C4-2B (cell line): ENCODE data around the gene SEMA6A.

ENCODE experiments used
- ZFX ChIP-seq: fragments of 450-650 bp; IDR thresholded peaks from 2 replicates; pipeline ENCODE4 v1.6.1; 2017
- TF ChIP-seq, protein P1 (sequence below): fragments of 450-650 bp; conservative IDR thresholded peaks from 2 replicates; pipeline ENCODE4 v1.5.1; 2017; ENCODE audit warnings: mild to moderate bottlenecking

DNA sequence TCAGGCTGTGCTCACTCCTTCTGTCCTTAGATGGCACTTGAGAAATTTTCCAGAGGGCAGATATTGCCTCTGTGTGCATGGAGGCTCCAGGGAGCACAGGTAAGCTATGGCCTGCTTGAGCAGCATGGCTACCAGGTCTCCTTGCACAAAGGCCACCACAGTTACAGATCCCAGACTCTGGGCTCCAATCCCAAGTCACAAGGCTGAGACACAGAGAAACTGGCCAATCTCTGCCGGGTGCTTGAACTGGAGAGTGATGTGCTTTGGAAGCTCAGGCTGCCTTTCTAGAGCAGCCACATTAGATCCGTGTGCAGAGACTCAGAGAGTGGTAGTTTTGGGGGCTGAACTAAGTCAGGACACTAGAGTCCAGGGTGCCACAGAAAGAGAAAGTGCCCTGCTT is 145.7 kb downstream of the SEMA6A start:
- TF ChIP-seq, protein P1, sequence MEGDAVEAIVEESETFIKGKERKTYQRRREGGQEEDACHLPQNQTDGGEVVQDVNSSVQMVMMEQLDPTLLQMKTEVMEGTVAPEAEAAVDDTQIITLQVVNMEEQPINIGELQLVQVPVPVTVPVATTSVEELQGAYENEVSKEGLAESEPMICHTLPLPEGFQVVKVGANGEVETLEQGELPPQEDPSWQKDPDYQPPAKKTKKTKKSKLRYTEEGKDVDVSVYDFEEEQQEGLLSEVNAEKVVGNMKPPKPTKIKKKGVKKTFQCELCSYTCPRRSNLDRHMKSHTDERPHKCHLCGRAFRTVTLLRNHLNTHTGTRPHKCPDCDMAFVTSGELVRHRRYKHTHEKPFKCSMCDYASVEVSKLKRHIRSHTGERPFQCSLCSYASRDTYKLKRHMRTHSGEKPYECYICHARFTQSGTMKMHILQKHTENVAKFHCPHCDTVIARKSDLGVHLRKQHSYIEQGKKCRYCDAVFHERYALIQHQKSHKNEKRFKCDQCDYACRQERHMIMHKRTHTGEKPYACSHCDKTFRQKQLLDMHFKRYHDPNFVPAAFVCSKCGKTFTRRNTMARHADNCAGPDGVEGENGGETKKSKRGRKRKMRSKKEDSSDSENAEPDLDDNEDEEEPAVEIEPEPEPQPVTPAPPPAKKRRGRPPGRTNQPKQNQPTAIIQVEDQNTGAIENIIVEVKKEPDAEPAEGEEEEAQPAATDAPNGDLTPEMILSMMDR: no peak
- TF ChIP-seq ZFX: no peak
